ENCODE measurements around the gene DNAJC17.
A peak's percentile ranks its signal among the peaks of the same experiment; 100 is the strongest.

DNAJC17 gene, protein sequence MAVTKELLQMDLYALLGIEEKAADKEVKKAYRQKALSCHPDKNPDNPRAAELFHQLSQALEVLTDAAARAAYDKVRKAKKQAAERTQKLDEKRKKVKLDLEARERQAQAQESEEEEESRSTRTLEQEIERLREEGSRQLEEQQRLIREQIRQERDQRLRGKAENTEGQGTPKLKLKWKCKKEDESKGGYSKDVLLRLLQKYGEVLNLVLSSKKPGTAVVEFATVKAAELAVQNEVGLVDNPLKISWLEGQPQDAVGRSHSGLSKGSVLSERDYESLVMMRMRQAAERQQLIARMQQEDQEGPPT

GRCh38 chr15:40807028-40807887 lies at the start of gene DNAJC17, which contains the start of gene ZFYVE19:
Gene DNAJC17, minus strand, starts transcription at chr15:40807473. Its CDS starts 27 bp downstream, at chr15:40807446.
Gene ZFYVE19, plus strand, starts transcription at chr15:40807089. Its CDS starts 501 bp downstream, at chr15:40807590.
- DNase-seq = peak; percentile 99

- no peak for DNase-seq
Observed at GRCh38 chr15:40856746-40857145, 49.5 kb upstream of the DNAJC17 start.

DNA sequence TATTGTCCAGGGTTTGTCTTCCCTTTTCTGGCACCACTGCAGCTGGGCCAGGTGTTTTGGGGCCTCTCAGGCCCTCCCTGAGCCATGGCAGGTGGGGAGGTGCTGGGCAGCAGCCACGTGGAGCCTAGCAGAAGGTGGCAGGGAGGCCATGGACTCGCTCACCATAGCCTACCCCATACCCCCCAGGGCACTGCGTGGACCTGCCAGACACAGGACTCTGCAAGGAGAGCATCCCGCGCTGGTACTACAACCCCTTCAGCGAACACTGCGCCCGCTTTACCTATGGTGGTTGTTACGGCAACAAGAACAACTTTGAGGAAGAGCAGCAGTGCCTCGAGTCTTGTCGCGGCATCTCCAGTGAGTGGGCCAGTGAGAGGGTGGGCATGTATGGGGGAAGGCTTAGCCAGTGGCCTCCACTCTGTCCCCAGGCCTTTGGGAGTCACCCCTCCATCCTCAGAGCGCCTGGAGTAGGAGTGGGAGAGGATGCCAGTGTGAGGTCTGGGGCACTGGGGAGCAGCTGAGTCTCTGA lies 48.5 kb upstream of the DNAJC17 start:
- no peak for DNase-seq

GRCh38 chr15:40854161-40854560 lies 46.9 kb upstream of the DNAJC17 start:
- DNase-seq = no peak

GRCh38 chr15:40853241-40853890 lies 46.1 kb upstream of the DNAJC17 start:
- DNase-seq = no peak

- DNase-seq = no peak
Observed at GRCh38 chr15:40852529-40852928, 45.3 kb upstream of the DNAJC17 start.

GRCh38 chr15:40850576-40851112 lies 43.4 kb upstream of the DNAJC17 start:
- peak; percentile 47 for DNase-seq

GRCh38 chr15:40847223-40847961 lies 40.1 kb upstream of the DNAJC17 start:
- peak; percentile 97 for DNase-seq

DNA sequence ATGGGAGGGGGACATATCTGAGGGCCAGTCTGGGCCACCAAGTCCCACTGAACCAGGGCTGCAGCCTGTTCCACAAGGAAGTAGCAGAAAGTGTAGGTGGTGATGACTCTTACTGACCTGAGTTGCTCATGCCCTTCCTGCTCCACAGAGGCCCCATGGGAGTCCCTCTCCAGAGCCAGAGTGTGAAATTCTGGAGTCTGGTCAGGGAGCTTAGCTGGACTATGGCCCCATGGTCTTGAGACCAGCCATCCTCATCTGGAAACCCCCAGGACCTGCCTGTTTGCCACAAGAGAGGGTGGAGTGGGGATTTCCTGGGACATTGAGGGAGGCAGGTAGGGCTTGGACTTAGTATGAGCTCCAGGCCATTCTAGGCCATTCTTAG lies 39.6 kb upstream of the DNAJC17 start:
- no peak for DNase-seq

DNA sequence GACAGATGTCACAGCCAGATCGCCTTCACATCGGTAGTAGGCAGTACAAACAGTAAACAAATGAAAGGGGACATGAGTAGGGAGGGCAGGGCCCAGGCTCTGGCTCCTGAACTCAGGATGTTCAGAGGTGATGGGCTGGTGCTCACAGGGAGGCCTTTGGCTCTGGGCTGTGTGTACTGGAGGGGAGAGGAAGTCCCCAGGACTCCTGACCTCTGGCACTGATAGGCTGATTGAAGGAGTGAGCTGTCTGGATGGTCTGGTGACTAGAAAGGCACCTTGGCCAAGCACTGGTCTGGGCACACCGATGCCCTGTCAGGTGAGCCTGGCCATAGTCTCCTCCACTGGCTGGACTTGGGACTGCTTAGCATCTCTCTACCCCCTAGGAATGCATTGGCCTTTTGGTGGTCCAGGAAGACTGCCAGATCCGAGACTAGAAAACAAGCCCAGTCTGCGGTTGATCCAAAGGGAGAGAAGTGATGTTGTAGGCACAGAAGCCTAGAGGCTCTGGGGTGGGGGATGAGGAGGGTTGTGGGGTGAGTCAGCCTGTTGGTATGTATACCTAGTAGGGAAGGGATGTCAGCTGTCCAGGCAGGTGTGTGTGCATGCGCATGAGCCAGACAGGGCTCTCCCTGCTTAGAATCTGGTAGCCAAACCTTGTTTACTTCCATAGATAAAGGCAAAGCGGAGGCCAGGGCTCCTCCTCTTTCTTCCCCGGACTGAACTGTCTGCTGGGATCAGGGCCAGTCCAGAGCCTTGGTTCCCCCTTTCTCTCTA lies 38.4 kb upstream of the DNAJC17 start:
- peak; percentile 62 for DNase-seq

- no peak for DNase-seq
Observed at GRCh38 chr15:40845036-40845435, 37.8 kb upstream of the DNAJC17 start.

DNA sequence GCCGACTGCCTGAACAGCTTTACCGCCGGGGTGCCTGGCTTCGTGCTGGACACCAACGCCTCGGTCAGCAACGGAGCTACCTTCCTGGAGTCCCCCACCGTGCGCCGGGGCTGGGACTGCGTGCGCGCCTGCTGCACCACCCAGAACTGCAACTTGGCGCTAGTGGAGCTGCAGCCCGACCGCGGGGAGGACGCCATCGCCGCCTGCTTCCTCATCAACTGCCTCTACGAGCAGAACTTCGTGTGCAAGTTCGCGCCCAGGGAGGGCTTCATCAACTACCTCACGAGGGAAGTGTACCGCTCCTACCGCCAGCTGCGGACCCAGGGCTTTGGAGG lies 37.4 kb upstream of the DNAJC17 start:
- DNase-seq = no peak

GRCh38 chr15:40843885-40844695 lies 36.8 kb upstream of the DNAJC17 start, which contains the start of gene SPINT1:
Gene SPINT1, plus strand, starts transcription at chr15:40844048. Its CDS starts 507 bp downstream, at chr15:40844555.
- DNase-seq = no peak

DNA sequence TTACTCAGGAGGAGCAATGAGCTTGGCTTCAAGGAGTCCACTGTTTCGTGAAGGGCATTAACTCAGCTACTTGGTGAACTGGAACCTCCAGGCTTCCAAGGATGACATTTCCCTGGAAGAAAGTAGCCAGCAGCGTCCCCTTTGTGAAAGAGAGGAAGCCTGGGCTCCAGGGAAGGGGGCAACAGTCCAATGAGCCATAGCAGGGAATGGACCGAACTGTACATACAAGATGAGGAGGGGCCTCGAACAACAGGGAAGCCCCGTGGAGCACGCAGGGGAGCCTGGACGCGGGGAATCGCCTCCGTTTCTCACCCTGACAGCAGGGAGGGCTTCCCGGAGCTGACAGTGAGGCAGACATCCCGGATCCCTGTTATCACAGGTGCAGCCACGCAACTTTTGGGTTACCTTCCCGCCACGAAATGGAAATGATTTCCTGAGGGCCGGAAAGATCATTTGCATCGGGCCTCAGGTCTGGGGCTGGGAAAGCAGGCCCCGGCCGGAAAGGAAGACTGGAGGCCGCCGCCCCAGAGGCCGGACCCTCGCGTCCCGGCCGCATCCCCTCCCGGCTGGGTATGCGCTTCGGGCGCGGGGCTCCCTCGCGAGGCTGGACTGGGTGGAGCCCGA lies 36.1 kb upstream of the DNAJC17 start:
- no peak for DNase-seq

- DNase-seq = no peak
Observed at GRCh38 chr15:40841741-40842140, 34.5 kb upstream of the DNAJC17 start.

GRCh38 chr15:40838756-40839155 lies 31.5 kb upstream of the DNAJC17 start:
- no peak for DNase-seq

DNA sequence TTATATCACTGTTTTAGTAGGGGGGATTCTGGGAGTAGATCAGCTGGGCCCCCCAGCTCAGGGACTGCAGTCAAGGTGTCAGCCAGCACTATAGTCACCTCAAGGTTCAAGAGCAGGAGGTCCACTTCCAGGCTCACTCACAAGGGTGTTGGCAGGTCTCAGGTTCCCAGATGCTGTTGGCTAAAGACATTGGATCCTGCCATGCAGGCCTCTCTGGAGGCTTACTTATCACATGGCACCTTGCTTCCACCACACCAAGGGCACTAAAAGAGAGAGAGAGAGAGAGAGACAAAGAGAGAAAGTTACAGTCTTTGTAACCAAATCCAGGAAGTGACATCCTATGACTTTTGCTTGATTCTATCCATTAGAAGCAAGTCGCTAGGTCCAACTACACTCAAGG lies 28.7 kb upstream of the DNAJC17 start:
- DNase-seq = no peak

DNA sequence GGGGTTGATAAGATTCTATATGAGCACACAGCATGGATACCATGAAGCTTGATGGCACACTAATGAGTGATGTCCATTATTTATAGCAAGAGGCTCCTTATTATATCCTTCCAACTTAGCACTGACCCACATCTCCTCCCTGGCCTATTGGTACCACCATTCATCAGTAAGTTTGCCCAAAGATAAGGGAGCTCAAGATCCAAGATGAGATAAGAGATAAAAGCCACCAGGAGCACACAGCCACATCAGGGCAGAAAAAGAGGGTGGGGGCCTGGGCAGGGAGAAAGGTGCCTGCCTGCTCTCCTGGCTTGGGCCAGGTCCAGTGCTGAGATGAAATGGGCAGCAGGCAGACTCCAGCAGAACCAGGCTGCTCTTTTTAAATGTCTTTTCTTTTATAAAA lies 25.6 kb upstream of the DNAJC17 start:
- DNase-seq = no peak

GRCh38 chr15:40831861-40832260 lies 24.6 kb upstream of the DNAJC17 start:
- DNase-seq = no peak

DNA sequence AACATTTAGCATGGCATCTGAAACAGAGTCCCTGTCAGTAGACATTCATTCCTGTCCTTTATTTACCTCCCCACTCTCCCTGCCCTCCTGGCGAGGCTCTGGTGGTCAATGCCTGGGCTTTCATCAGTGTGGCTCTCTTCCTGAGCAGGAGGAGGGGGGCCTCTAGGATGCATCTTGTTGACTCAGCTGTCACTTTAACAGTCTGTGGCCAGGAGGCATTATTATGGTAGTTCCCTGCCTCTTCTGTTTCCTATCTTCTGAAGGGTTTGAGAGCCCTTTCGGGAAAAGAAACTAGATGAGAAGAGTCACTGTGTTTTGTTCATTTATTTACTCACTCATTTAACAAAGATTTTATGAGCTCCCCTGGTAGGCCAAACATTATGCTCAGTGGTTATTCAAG lies 23.6 kb upstream of the DNAJC17 start:
- no peak for DNase-seq

Data from NCI-H82 (cell line).